ENCODE results near the gene ILRUN.
"Not testable (repeated sequence)": the region's sequence is repeated elsewhere in the genome, so short reads cannot be mapped to it uniquely, and the experiment has no call there.

The ILRUN gene

DNA sequence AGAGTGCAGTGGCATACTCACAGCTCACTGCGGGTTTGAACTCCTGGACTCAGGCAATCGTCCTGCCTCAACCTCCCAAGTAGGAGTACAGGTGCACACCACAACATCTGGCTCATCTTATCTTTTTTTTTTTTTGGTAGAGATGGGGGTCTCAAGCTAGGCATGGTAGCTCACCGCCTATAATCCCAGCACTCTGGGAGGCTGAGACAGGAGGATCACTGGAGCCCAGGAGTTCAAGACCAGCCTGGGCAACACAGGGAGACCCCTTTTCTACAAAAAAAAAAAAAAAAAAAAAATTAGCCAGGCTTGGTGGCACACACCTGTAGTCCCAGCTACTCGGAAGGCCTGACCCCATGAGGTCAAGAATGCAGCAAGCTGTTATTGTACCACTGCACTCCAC, 31.5 kb downstream of the ILRUN start:
- no peak for DNase-seq

DNA sequence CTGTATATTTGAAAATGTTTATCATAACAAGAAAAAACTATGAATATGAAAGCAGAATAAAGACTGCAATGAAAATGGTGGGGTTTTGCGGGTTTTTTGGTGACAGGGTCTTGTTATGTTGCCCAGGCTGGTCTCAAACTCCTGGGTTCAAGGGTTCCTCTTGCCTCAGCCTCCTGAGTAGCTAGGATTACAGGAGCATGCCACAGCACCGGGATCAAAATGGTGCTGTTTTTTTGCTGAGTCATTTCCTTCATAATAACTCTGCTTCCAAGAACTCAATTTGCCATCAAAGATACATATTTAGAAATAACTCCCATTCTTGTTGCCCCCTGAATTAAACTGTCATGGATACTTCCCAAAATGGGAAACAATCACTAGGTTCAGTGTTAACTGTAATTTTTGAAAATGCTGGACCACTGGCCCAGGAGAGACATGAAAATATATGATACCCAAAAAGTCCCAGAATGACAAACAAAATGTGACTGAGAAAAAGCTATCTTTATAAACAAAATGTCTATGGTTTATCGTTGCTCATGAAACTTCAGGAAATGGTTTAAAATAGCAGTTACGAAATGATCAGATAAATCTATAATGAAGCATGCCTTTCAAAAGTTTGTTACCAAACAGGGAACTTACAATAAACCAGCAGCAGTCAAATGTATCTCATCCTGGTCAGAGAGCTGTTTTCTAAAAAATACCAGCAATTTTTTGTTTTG, 32.2 kb downstream of the ILRUN start:
- DNase-seq = no peak

DNA sequence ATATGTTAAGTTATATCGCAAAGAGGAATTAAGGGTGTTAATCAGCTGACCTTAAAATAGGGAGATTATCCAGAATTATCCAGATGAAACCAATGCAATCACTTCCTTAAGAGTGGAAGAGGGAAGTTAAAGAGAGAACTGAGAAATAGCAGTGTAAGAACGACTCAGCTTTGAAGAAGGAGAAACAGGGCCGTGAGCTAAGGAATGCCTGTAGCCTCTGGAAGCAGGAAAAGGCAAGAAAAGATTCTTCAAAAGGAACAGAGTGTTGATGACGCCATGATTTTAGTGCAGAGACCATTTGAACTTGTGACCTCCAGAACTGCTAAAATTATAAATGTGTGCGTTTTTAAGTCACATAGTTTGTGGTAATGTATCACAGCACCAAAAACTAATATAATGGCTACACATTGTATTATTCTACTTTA, 32.7 kb downstream of the ILRUN start:
- no peak for DNase-seq

DNA sequence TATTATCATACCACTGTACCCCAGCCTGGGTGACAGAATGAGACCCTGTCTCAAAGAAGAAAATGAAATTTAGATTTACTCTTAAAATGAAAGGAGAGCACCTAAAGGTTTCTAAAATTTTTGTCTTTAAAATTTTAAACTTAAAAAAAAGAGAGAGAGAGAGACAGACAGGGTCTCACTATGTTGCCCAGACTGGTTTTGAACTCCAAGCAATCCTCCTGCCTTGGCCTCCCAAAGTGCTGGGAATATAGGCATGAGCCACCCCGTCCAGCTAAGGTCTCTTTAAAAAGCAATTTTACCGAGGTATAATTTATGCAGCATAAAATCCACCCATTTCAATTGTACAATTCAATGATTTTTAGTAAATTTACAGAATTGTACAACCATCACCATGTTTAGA, 33.2 kb downstream of the ILRUN start:
- DNase-seq = no peak

DNA sequence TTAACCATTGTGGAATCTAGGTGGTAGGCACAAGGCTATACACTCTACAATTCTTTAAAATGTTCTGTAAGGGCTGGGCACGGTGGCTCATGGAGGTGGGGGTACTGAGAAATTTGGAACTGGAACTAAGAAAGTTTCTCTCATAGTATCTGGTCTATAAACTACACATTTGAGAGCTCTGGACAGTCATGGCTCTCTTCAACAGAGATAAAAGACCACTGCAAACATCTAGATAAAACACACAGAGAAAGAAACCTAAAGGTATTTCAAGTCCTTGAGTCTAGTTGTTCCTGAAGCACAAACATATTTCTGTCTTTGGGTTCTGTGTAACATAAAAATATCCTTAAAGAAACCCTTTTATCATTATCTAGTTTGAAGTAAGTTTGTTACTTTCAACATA, 35.2 kb downstream of the ILRUN start:
- DNase-seq = no peak

GRCh38 chr6:34658605-34659265, 37.8 kb downstream of the ILRUN start:
- DNase-seq = no peak

DNA sequence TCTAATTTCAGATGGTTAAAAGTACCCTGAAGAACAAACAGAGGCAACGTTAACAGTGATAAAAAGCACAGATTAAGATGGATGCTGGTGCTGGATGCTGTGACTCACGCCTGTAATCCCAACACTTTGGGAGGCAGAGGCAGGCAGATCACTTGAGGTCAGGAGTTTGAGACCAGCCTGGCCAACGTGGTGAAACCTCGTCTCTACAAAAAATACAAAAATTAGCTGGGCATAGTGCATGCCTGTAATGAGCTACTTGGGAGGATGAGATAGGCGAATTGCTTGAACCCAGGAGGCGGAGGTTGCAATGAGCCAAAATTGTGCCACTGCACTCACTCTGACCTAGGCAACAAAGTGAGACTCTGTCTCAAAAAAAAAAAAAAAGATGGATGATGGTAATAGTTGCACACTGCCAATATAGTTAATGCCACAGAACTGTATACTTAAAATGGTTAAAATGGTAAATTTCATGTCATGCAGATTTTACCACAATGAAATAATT, 38.5 kb downstream of the ILRUN start:
- DNase-seq = not testable (repeated sequence)

DNA sequence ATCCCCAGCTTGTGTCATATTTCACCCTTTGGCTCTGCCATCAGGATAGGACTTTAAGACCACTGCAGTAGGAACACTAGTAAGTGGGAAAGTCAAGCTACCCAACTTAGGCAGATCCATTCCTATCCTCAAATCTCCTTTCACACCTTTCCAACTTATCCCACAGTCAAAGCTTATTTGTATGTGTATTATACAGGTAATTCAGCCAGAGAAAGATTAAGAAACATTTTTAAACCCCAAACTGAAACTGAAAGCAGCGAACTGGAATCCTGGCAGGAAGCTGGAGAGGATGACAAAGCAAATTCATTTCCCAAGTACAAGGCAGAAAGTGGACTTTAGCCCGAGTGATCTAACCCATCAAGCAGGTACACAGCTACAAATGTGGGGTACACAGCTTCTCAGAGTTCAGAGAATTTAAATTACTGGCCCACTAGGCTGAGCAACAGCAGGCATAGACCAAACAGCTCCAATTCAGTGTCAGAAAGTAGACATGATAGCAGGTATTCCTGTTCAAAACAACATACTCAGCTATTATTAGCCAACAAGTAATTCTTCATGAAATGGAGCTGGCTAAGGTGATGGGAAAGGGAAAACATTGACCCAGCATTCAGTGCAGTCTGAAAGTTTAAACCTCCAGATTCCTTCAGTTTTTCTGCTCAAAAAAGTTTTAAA, 39.1 kb downstream of the ILRUN start:
- DNase-seq = peak in 11 of 56 donors; percentile 4 to 32 (median 16)

GRCh38 chr6:34657037-34657306, 39.6 kb downstream of the ILRUN start:
- DNase-seq = peak in 1 of 56 donors; percentile 34

GRCh38 chr6:34656378-34657036, 40.1 kb downstream of the ILRUN start:
- DNase-seq = peak in 3 of 56 donors; percentile 4 to 34 (median 14)

DNA sequence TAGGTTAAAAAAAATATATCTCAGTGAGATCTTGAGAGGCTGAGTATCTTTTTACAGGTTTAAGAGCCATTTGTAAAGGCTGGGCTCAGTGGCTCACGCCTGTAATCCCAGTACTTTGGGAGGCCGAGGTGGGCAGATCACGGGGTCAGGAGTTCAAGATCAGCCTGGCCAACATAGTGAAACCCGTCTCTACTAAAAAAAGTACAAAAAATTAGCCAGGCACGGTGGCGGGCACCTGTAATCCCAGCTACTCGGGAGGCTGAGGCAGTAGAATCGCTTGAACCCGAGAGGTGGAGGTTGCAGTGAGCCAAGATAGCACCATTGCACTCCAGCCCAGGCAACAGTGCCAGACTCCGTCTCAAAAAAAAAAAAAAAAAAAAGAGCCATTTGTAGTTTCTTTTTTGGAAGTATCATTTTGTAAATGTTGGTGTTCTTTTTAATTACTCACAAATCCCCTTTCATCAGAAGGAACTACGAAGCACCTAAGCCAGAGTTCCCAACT, 40.6 kb downstream of the ILRUN start:
- DNase-seq = peak in 1 of 56 donors; percentile 9

GRCh38 chr6:34654061-34654710, 42.4 kb downstream of the ILRUN start:
- no peak for DNase-seq

DNA sequence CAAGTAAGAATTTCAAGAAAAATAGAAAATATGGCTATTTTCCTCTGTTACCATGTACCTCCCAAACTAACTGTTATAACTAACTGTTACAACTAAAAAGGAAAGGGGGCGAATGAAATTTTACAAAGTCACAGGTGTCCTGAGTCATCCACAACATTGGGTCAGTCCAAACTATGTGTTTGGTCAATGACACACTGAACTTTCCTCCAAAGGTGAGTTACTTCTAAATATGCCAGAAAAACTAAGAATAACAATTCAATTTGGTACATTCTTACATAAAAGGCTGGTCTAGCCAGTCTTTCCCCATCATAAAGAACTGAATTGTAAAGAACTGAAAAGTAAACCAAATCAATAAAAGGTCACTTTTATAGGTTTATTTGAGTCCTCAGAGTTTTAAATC, 44.3 kb downstream of the ILRUN start:
- DNase-seq = no peak

- no peak for DNase-seq
Observed at GRCh38 chr6:34650823-34651222, 45.7 kb downstream of the ILRUN start.

GRCh38 chr6:34650232-34650631, 46.3 kb downstream of the ILRUN start:
- not testable (repeated sequence) for DNase-seq

GRCh38 chr6:34648806-34649205, 47.8 kb downstream of the ILRUN start:
- no peak for DNase-seq

All from nucleus accumbens (tissue), 56 donors.